Activated naive CD4-positive, alpha-beta T cell treated with Interleukin-2 at 50 U/mL for 16 hours (primary cell): ENCODE data around the gene SEC14L3.
"Not testable (repeated sequence)": the region's sequence is repeated elsewhere in the genome, so short reads cannot be mapped to it uniquely, and the experiment has no call there.

Source experiments
- DNase-seq: peaks from one replicate; pipeline ENCODE4 v3.0.0-alpha.2; 2020

The SEC14L3 gene

DNA sequence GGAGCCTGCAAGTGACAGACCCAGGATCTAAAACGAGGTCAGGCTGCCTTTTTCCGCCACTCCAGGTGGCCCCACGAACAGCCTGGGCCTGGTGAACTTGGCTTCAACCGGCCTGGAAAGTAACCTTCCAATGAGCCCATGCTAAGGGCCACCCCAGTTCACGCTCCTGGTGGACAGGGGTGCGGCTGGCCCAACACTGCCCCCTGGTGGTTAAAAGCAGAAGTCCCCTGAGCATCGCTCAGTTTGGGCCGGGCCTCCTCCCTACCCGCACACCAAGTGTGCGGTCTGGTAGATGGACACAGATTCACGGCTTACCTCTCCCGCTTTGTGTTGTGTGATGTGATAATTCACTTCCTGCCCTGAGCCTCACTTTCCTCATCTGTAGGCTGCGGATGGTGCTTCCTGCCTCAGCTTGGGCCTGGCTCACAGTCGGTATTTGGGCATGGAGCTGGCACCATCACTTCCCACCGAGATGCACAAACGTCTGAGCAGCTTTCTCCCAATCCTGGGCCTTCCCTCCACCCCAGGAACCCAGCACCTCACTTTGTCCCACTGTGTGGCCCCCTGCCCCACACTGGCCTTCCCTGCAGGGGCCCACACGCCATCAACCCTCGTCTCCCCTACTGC, 13.7 kb upstream of the SEC14L3 start:
- peak; percentile 80 for DNase-seq

DNA sequence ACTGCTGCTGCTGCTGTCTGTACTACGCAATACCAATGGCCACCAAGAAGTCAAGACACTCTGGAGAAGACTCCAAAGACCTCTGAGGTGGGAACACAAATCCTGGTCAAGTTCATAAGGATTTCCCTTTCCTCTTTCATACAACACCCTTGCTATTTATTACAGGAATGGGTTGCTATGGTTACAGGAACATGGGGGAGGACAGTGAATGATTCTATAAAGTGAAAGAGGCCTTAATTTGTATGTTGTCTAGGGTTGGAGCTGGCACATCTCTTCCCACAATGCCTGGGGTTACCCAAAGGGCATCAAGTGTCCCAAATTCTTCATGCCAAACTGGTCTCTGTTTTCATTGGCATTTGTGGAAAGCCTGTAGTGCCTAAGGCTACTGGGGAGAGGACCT, 11.4 kb upstream of the SEC14L3 start:
- no peak for DNase-seq

DNA sequence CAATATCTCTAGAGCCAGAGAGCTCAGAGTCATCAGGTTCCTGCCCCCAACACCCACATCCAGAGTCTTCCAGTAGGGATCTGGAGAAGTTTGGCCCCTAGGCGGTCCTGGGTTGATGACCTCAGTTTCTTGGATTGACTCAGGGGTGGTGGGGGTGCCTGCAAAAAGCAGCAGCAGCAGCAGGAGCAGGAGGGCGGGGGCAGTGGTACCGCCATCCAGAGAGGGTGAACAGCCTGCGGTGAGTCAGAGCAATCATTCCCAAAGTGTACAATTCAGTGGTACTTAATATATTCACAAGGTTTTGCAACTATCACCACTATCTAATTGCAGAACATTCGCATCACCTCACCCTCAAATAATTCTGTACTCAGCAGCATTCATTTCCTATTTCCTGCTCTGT, 9.9 kb upstream of the SEC14L3 start:
- no peak for DNase-seq

DNA sequence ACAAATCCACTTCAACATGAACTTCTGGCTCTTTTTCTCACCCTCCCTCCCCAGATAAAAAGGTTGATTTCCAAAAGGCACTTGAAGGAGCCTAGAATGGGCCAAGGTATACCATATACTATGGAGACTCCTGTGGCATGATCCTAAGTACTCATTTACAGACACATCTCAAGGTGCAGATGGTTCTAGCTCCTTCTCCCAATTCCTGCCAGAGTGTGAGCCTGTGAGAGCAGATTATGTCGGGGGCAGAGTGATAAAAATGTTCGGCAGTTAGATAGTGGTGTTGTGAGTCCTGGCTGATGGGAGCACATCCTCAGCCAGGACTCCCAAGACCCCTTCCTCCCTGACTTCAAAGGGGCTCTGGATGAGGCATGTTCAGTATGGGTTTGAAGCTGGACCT, 8.2 kb upstream of the SEC14L3 start:
- no peak for DNase-seq

DNA sequence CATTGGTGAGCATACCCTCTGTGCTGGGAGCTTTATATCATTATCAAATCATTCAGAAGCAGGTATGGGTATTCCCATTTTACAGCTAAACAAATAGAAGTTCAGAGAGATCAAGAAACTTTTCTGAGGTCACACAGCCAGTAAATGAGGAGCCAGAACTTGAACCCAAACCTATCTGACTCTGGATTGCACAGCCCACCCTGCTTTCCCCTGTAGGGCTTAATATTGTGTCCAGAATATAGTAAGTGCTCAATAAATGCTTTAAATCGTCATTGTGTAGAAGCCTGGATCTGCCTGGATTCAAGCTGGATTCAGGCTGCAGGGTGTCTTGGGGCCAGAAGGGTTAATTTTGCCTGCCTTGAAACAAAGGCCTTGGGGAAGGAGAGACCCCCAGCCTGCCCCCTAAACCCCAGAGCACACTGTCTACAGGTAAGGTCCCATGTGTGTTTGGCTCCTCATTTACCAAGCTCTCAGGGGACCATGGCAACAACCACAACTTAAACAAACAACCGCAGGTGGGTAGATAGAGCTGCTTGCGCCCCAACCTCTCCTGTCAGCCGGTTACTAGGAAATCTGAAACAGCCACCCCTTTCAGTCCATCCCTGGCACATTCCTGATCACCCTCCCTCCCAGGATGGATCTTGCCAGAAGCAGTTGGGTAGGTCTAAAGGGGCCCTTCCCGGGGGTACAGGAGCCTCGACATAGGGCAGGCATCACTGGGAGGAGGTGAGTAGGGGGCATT, 3.0 kb upstream of the SEC14L3 start:
- peak; percentile 5 for DNase-seq

DNA sequence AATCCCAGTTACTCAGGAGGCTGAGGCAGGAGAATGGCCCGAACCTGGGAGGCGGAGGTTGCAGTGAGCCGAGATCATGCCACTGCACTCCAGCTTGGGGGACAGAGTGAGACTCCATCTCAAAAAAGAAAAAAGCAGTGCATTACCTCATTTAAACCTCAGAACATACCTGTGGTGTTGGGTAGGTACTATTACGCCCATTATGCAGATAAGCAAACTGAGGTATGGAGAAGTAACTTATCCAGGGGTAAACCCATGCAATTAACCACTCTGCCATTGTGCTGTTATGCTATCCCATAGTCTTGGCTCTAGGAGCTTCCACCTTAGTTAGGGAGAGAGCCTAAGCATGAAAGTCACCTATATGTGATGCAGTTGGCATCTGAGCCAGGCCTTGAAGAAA, 2.3 kb upstream of the SEC14L3 start:
- DNase-seq: no peak

DNA sequence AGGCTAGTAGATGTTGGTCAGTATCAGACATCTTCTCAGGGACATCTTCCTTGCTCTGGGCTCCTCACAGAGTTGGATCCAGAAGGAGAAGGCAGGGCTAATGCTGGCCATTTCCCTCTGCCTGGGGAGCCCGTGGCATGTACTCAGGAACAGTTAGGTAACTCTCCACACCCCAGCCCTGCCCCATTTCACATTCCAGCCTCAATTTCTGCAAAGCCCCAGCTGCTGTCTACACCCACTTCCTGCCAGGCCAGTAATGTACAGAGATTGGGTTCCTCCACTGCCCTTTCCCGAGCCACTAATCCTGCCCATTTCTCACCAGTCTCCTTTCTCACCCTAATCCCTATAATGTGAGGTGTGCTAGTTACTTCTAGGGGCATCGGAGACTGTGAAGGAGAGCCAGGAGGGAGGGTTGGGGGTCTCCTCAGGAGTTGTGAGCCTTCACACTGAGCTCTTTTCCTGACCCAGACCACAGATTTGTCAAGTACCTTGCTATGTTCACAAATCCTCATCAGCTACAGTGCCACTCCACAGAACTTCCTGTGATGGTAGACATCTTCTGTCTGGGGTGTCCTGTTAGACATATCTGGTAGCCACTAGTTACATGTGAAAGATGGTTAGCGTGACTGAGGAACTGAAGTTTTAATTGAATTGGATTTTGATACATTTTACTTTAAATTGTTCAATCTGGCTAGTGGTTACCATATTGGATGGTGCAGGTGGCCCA, 1.3 kb upstream of the SEC14L3 start:
- no peak for DNase-seq

DNA sequence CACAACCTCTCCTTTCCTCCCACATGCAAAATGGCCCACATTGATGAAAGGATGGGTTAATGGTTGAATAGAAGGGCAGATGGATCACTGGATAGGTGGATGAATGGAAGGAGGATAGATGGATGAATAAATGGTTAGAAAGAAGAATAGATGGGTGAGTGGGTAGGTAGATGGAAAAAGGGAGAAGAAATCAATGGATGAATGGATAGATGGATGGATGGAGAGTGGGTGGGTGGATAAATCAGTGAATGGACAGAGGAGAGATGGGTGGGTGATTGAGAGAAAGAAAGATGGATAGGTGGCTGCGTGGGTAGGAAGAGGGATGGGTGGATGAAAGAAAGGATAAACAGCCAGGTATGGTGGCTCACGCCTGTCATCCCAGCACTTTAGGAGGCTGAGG, 1.2 kb downstream of the SEC14L3 start:
- no peak for DNase-seq

DNA sequence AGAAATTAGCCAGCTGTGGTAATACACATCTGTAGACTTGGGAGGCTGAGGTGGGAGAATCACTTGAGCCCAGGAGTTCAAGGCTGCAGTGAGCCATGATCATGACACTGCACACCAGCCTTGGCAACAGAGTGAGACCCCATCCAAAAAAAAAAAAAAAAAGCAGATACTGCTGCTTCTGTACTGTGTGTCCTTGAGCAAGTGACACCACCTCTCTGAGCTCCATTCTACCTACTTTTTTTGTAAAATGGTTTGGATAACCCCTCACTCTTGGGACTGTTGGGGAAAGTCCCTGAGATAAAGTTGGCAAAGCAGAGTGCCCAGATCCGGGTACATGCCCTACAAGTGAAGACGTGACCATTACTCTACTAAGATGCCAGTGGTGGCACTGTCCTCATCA, 2.7 kb downstream of the SEC14L3 start:
- DNase-seq: no peak

DNA sequence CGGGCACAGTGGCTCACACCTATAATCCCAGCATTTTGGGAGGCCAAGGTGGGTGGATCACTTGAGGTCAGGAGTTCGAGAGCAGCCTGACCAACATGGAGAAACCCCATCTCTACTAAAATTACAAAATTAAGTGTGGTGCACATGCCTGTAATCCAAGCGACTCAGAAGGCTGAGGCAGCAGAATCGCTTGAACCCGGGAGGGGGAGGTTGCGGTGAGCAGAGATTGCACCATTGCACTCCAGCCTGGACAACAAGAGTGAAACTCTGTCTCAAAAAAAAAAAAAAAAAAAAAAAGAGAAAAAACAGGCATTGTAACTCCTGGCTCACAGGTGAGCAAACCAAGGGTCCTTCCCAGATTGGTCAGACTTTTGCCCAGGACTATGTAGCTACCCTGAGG, 11.3 kb downstream of the SEC14L3 start:
- not testable (repeated sequence) for DNase-seq

DNA sequence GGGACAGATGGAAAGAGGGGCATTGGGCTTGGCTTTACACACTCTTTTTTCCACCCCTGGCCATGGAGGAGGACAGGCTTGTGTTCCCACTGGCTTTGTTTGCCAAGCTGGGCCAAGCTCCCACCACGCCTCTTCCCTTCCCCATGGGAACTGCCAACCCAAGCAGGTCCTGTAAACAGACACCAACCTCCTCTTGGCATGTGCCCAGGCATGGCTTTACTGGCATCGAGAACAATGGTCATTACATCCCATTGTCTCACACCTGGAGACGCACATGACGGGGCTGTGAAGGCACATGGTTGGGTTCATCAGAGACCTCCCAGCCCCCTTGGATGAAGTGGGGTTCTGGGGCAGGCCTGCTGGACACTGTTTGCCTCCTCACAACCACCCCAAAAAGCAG, 11.7 kb downstream of the SEC14L3 start:
- DNase-seq: no peak

DNA sequence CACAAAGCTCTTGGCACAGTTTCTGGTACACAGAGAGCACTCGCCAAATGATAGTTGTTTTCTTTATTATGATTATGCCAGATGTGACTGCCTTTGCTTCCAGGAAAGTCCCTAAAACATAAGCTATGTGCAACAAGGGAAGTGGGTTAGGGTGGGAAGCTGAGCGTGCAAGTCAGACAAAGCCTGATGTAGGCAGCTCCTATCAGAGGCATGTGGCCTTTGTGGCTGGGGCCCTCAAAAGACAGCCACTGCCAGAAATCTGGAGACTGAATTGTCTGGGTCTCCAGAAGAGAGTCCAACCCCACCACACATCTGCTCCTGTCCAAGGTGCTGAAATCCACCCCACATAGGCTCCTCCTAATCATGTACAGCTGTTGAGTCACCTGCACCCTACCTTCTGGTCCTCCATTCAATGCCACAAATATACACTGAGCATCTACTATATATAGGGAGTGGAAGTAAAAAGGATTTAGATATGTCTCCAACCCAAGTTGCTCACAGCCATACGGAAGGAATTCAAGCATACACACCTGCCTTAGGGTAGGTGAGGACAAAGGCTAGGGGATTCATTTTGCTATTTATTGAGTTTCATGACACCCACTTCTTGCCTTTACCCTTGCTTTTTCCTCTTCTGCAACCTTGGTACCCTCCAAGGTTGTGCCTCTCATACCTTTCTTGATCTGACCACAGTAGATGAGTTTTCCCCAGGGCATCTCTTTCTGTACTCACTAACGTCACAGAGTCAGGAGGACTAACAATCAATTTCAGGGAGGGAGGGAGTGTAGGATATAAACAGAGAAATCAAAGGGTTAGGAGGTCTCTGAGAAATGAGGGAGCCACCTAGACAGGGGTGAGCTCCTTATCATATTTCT, 12.4 kb downstream of the SEC14L3 start:
- DNase-seq: no peak

DNA sequence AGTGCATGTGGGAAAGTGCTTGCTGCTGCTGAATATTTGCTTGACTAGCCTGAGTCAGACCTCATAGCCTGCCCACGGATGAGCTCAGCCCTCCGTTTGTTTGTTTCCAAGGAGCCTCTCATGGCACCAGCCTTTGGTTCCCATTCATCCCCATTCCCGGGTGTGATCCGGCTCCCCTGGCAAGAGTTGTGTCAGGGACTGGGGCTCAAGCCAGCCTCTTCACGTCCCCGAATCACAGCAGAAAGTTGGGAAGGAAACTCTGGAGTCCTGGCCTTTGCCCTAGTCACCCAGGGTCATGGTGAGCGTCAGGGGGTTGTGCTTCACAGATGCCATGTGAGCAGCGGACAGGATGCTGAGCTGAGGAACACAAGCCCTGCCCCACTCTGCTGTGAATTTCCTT, 13.8 kb downstream of the SEC14L3 start:
- no peak for DNase-seq

DNA sequence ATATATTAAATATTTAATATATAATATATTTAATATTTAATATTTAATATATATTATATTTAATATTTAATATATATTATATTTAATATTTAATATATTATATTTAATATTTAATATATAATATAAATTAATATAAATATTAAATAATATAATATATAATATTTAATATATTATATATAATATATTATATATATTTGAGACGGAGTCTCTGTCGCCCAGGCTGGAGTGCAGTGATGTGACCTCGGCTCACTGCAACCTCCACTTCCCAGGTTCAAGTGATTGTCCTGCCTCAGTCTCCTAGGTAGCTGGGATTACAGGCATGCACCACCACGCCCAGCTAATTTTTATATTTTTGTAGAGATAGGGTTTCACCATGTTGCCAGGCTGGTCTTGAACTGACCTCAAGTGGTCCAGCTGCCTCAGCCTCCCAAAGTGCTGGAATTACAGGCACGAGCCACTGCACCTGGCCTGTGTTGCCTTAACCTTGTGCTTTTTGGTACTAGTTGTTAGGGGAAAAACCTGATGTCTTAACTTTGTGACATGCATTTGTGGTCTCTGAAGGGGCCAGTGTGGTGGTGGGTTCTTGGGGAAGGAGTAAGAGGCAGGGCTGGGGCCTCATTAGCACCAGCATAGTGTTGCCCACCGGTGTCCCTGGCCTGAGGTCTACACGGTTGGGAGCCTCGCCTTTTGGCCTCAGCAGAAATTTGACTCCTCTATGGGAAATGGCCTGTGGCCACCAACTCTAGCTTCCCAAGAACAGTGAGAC, 16.6 kb downstream of the SEC14L3 start:
- DNase-seq: no peak

DNA sequence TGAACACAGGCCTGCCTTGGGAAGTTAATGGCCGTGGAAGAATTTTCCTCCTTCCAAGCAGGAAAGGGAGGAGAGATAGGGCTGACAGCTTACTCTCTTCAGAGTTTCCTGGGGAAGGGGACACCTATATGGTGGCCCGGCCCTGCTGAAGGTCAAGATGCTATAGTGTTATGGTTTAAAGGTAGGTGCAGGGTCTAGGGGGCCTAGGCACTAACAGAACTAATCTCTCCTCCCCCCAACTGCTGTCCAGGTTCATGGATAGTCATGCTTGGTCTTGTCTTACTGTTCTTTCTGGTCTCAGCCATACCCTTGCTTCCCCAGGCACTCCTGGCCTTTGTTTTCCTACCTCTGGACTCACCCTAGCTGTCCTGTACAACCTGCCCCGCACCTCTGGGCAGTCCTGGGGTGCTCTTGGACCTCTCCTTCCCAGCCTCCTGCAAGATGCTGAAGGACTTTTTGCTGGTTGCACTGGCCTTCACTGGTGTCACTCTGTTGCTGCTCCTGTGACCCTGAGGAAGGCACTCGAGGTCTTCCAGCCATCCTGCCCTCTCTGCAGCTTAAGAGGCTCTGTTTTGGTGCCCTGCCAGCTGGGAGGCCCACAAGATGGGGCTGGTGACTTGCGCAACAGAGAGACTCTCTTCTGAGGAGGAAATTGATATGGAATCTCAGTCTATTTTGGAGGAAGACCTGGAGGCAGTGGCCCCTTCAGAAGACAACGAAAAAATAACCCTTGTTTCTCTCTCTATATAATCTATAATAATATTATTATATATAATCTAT, 17.9 kb downstream of the SEC14L3 start:
- no peak for DNase-seq

DNA sequence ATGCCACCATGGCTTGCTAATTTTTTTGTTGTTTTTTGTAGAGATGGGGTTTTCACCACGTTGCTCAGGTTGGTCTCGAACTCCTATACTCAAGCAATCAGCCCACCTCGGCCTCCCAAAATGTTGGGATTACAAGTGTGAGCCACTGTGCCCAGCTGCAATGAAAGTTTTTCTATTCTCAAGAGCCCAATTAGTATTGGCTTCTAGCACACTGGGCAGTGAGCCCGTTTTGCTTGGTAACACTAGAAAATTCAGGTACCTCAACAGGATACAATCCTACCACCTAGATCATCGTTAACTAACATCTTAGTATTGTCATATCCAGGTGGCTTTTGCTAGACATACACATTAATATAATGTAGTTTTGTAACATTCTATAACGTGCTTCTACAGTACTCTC, 19.0 kb downstream of the SEC14L3 start:
- DNase-seq: no peak

DNA sequence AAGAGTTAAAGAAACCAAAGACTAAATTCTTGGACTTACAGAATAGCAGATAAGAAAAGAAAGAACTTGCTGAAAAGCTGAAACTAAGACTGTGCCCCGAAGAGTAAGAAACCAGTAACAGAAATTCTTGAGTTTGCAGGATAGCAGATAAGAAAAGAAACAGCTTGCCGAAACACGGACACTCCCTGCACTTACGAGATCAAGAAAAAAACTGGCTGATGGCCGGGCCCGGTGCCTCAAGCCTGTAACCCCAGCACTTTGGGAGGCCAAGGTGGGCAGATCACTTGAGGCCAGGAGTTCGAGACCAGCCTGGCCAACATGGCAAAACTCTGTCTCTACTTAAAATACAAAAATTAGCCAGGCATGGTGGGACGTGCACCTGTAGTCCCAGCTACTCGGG, 20.3 kb downstream of the SEC14L3 start:
- not testable (repeated sequence) for DNase-seq

DNA sequence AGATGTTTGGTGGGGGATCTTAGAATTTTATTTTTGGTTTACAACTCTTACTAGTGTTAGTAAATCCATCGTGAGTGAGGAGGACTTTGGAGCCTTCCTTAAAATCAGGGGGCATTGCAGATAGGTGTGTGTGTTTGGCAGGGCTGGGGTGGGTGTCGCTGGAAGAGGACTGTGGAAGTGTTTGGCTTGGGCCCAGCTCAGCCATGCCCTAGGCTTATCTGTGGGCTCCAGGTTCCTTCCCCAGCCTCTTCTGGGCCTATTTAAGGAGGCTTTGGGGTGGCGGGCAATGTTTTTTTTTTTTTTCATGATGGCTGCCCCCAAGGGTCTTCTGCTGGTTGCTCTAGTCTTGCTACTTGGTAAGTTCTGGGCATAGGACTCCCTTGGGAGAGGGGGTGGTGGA, 24.2 kb downstream of the SEC14L3 start:
- DNase-seq: no peak

DNA sequence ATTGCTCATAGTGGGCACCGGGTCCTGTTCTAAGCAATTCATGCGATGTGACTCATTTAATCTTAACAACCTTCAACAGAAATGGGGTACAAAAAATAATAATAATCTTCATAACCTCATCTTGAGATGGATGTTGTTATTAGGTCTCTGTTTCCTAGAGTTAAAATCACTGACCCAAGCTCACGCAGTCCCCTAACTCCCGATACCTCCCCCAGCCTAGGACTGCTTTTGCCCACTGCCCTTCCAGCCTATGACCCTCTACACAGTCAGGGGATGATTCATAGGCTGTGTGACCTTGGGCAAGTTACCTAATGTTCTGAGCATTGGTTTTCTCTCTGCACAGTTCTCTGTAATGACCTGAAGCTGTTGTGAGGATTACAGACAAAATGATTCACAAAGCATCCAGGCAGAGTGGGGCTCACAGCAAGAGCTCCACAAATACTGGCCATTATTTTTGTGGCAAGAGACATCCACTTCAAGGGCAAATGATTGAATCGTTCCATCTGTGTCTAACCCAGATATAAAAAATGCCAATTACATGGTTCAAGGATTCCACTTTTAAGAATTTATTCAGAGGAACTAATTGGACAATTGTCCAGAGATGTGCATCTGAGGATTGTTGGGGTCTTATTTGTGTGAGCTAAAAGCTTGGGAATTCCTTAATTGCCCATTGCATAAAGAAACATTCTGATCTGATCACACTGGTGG, 26.2 kb downstream of the SEC14L3 start:
- no peak for DNase-seq

DNA sequence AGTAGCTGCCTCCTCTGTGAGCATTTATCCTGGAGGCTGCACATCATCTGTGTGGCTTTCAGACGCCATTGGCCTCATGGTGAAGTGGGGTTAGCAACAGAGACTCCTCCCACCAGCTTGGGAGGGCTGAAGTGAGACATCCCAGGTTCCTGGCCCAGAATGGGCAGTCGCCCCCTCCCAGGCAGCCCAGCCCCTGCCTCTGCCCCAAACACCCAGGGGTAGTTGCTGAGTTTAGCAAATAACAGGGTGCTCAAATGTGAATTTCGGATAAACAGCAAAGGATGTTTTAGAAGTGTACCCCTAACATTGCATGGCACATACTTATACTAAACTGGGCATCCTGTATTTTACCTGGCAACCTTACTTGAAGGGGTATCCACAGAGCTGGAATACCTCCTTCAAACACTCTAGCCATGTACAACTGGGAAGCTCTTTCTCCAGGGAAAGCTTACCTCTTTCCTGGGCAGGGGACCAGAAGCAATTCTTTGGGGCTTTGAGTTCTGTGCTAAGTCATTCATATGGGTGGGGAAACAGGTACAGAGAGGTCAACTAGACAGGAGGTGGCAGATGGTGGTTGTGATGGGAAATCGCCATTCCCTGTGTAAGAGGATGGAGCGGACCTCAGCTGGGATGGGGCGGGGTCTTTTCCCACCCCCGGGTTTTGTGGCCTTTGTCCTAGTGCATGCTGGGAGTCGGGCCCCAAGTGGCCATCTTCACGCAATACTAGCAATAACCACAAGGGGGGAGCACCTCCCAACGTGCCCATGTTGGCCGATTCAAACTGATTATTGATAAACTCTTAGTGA, 27.0 kb downstream of the SEC14L3 start:
- DNase-seq: peak; percentile 61
